NCI-H2107 treated with DMSO at 0.1 percent for 48 hours (cell line): Measurements from ENCODE around the gene LAMA2.

Source experiments
- DNase-seq: peaks from one replicate; lab custom pipeline; 2025; ENCODE audit not compliant: unreplicated experiment; lab: John Stamatoyannopoulos, UW

The LAMA2 gene

DNA sequence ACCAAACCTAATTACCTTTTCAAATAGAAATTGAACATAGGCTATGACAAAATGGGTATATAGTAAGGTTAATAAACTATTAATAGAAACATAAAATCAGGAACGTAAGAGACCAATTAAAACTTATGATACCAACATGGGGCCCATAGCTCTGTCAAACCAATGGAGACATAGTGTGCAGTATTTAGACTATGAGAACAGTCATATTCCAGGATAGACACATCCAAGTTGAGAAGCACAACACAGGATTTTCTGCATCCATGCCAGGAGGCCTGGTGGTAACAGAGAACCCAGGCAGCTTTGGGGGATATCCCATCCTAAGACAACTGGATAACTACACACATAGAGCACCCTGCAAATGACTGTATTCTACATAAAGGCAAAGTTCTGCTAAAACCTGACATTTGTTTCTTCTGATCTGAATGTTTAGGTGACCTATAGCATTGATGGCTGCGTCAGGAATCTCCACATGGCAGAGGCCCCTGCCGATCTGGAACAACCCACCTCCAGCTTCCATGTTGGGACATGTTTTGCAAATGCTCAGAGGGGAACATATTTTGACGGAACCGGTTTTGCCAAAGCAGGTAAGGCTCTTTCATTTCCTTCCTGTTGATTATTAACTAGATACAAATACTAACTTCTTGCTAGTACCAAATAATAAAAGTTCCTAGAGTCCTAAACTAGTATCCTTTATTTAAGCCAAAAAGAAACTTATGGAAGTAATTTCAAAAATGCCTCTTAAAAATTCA lies 624.3 kb downstream of the LAMA2 start:
- DNase-seq: no peak

DNA sequence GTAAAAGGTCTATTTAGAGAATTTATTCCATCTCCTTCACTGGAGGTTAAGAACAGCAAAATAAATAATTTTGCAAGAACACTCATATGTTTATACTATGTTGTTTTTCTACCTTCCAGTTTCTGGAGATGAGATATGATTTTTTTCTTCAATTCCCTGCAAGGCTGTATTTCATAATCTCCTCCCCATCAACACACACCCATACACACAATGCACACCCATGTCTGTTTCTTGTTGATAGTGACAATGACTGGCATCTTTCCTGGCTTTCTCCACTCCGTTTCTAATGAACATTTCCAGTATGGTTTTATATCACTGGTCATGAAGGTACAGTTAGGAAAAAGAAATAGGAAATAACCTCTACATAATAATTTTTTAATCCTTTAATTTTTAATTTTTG lies 624.9 kb downstream of the LAMA2 start:
- DNase-seq: no peak

DNA sequence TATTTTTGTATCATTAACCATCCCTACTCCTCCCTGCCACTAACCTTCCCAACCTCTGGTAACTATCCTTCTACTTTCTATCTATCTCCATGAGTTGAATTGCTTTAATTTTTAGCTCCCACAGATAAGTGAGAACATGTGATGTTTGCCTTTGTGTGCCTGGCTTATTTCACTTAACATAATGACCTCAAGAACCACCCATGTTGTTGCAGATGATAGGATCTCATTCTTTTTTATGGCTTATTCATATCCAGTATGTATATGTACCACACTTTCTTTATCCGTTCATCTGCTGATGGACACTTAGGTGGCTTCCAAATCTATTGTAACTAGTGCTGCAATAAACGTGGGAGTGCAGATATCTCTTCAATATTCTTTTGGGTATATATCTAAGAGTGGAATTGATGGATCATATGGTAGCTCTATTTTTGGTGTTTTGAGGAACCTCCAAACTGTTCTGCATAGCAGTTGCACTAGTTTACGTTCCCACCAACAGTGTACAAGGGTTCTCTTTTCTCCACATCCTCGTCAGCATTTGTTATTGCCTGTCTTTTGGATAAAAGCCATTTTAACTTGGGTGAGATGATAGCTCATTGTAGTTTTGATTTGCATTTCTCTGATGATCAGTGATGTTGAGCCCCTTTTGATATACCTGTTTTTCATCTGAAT lies 625.7 kb downstream of the LAMA2 start:
- no peak for DNase-seq

DNA sequence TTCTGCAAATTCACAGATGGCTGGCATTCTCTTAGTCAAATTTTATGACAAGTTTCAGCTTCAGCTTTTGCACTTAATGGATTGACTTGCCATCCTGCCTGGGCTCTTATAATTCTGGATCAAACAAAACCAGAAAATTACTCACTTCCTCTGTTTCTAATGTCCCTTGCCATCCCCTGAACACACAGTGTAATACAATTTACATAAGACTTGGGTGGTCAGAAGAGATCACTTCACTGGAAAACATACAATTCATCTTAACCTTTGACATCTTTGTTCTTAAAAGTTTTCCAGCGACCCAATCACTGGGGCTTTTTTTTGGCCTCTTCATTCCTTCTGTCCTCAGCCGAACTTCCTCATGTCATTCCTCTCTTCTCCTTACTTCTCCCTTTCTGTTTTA lies 628.0 kb downstream of the LAMA2 start:
- DNase-seq: no peak

DNA sequence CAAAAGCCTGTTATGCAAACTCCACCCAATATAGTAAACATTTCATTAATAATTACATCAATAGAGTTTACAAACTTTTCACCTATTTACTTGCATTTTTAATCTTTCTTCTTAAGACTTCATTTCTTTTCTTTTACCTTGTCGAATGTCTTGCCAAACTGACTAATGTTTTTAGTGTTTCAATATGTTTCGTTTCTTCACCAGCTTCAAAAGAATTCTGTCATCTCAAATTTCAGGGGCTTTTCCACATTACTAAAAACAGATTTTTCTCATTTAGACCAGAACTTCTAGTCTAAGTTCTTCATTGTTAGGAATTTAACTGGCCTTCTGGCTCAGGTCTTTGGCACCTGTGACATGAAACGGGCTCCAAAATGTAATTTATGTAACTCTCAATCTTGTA lies 630.5 kb downstream of the LAMA2 start:
- no peak for DNase-seq

DNA sequence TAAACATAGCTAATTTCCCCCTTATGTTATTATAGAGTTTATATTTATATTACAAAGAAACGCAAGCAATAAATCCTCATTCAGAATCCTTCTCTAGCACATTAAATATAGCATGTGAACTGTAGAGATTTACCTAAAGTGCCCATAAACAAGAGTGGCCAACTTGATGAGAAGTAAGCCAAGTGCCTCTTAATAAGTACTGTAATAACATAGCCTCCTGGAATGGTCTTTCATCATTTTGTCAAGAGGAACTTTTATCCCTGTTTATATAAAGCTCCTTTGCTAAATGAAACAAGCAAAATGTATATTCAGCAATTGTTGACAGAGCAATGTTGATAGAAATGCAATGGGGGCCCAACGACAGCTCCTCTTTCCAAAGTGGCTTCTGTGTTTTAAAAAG lies 632.1 kb downstream of the LAMA2 start:
- no peak for DNase-seq

DNA sequence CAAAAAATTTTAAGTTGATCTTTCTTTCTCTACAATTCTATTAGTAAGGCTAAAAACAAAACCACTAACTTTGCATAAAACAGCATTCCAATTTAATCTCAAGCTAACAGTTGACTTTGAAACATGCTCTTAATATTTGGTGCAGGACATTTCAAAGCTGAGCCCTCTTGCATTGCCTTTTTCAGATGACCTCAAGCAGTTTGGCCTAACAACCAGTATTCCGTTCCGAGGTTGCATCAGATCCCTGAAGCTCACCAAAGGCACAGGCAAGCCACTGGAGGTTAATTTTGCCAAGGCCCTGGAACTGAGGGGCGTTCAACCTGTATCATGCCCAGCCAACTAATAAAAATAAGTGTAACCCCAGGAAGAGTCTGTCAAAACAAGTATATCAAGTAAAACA lies 633.1 kb downstream of the LAMA2 start:
- DNase-seq: no peak

DNA sequence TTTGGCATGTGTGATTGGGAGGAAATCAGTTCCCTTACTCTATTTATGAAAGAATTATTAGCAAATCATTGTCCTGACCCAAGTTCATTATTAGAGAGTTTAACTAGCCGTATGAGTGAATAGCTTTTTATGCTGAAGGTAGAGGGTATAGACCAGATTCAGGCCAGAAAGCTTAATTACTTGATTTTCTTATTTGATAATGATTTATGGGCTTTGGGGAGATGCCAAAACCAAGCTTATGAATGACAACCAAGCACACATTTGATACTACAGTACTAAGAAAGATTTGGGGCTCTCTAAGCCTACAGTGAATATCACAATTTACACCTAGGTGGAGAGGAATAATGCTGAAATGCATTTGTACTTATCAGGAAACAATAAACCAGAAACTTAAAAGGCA lies 633.8 kb downstream of the LAMA2 start:
- DNase-seq: peak; percentile 31

DNA sequence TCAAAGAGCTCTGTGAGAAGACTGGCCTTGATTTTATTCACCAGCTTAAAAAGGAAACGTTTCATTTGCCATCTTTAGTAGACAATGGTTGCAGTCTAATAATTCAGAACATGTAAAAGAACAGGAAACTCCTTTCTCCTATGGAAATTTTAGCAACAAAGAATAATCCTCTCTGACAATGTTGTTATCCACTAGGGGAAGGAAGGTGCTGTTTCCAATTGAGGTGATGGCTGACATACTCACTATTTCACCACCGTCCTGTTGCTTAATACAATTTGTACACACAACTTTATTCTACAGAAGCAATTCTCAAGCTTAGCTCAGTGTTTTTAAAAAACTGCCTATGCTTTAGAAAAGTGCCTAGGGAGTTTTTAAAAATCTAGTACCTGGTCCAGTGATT lies 634.4 kb downstream of the LAMA2 start:
- no peak for DNase-seq

DNA sequence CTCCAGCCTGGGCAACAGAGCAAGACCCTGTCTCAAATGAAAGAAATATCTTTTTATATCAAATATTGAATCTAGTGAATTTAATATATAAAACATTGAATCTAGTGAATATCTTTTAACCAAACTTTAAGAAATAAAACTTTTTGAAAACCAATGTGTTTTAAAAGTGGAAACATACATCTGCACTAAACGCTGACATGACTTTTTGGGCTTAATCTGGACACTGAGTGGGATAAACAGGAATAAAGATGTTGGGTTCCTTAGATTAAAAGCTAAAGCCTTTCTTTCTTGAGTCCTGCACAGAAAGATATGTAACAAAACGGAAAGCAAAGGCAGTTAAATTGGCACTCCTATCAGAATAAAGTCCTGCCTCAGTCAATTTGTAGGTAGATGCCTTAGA lies 636.8 kb downstream of the LAMA2 start:
- no peak for DNase-seq

DNA sequence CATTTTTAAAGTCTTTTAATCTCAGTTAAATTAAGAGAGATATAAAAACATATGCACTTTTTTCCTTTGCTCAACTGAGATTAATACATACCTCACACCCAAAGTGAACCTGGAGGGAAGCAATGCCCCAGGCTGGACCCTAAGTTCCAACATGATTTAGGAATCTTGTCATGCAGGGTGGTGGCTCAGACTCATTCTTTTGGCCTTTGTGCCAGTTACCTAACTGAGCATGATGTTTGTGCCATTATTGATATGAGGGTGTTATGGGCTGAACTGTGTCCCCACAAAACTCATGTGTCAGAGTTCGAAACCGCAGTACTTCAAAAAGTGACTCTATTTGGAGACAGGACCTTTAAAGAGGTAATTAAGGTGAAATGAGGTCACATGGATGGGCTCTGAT lies 639.0 kb downstream of the LAMA2 start:
- DNase-seq: no peak

DNA sequence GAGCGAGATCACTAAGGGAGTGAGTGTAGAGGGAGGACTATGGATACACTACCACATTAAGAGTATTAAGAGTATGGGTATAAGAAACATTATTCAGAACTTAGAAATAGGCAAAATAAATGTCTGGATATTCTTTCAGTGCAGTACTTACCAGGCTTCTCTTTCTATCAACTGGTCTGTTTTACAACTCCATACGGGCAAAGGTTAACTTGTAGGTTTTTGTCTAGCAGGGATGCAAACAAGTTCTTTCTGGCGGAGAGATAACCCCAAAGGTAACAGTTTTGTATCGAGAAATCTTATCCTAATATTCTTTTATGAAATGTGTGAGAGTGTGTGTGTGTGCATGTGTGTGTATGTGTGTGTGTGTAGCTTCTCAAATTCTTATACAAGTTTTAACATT lies 640.9 kb downstream of the LAMA2 start:
- DNase-seq: no peak

DNA sequence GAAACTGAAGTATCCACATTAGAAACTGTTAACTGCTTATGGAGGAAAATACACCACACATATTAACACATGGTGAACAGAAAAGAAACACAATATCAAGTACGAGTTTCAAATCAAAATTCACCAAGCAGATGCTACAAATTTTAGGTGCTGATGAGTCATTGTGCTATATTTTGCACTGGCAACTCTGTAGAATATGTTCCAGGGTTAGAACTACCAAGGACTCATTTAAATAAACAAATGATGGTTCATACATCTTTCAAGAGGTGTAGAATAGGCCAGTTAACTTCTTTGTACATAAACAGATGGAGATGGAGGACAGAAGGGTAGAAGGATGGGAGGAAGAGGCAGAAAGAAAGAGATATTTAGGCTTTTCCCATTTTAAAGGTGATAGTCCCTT lies 642.1 kb downstream of the LAMA2 start:
- DNase-seq: no peak

DNA sequence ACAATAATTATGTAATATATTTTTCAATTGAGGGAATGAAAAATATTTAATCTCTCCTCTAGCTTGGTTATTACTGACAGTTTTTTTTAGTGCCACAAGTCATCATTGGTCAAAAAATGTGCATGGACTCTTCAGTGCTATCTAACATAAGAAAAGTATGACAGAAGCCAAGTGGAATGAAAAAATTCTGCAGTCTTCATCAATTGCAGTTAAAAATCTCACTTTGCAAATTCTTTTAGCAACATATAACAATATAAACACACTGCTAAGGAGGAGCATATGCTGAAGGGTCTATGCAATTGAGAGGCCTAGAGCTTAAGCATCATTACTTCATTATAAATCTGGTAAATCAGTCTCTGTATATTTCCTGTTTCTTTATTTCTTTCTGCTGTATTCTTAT lies 652.0 kb downstream of the LAMA2 start:
- no peak for DNase-seq

DNA sequence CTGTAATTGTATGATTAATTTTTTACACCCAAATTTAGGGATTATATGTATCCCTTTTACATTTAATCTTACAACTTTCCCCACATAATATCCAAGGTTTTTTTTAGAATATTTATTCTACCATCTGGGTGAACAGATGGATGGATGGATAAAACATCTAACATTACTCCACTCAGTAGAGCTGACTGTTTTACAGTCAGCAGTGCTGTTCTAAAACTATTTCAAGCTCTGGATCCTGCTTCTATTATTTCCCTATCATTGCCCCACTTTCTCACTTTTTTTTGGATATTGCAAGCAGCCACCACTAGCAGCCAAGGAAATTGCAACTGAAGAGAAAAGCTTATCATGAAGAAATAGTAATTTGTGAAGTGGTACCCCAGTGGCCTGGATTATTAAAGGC lies 653.3 kb downstream of the LAMA2 start:
- DNase-seq: no peak

DNA sequence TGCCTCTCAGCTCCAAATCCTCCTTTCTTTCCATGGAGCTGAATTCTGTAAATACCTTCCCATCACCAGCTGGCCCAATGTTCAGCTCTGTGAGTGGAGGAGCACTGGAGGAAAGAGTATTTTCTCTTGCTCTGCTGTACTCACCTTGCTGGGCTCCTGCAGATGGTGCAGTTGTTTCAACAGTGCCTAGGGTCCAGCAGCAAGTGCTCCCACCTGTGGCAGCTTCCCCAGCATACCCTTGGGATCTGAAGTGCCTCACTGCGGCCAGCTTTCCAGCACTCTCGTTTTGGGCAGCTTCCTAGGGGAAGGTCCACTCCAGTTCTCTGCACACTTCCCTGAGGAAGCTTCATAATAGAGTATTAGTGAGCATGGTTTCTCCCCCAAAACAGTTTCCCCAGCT lies 656.1 kb downstream of the LAMA2 start:
- DNase-seq: no peak

DNA sequence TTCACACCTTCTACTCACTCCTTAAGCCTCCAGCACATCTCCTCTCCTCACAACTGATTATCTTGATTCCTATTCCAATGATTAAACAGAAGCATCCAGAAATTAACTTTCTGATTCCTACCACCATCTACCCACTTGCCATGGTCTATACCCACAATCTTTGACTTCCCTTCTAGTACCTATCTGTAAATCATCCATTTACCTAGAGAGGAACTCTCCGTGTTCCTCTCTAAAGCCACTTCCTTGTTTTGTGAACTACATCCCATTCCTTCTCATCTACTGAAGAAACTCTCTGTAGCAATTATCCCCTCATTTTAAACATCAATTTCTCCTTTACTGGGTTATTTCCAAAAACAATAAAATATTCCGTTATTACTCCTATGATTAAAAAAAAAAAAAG lies 659.8 kb downstream of the LAMA2 start:
- DNase-seq: no peak

DNA sequence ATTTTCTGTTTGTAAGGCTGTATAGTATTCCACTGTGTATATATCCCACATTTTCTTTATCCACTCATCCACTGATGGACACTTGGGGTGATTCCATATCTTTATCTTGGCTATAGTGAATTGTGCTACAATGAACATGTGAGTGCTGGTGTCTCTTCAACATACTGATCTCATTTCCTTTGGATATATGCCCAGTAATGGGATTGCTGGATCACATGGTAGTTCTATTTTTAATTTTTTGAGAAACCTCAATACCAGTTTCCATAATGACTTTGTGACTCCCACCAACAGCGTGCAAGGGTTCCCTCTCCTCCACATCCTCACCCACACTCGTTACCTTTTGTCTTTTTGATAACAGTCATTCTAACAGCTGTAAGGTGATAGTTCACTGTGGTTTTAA lies 661.0 kb downstream of the LAMA2 start:
- DNase-seq: no peak

DNA sequence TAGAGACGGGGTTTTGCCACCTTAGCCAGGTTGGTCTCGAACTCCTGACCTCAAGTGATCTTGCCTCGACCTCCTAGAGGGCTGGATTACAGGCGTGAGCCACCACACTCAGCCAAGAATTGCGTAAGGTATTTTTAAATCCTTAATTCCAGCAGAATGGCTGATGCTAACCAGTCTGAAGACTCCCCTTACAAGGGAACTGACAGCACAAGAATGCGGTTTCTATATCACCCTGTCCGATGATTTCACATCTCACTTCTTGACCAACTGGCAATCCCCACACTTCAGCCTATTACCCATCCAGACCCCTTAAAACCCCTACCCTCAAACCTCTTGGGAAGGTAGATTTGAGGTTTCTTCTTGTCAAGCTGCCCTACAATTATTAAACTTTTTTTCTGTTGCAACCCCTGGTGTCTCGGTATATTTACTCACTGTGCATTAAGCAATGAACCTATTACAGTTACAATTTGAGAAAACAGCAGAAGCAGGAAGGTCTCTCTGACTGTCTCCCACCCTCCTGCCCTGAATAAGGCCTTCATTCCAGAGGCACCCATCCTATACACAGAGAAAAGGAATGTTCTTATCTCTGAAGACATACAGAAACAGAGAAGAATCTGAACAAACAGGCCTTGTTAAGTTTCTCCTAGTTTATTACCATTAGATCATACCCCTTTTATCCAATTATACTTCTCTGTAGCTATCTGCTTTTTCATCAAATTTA lies 662.1 kb downstream of the LAMA2 start:
- DNase-seq: no peak

DNA sequence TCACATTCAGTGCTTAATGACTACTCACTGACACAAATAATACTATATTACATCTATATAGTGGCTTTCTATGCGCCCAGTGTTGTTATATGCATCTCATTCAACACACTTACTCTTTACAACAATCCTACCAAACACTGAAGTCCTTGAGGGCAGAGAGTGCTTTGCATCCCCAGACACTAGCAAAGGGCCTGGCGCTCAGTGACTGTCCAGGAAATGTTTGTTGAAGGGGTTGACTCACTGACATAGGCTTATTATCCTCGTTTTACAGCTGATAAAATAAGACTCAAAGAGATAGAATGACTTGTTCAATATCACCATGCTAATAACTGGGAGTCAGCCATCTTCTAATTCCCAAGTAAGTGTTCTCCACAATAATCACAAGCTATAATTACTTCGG lies 663.8 kb downstream of the LAMA2 start:
- no peak for DNase-seq

DNA sequence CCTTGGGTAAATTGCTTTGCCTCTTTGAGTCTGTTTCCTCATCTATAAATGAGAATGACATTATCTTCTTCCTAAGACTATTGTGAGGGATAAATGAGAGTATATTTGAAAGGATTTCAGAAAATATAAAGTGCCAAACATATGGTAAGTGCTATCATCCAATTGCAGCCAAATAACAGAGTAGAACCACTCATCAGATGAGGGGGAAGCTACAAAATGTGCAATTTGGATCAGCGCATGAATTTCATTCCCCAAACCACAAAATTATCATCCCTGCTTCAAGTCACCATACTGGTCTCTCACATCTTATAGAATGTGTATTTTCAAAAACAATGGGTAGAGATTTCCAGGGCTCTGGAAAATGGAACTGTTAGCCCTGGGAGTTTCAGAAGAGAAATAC lies 668.5 kb downstream of the LAMA2 start:
- DNase-seq: no peak

DNA sequence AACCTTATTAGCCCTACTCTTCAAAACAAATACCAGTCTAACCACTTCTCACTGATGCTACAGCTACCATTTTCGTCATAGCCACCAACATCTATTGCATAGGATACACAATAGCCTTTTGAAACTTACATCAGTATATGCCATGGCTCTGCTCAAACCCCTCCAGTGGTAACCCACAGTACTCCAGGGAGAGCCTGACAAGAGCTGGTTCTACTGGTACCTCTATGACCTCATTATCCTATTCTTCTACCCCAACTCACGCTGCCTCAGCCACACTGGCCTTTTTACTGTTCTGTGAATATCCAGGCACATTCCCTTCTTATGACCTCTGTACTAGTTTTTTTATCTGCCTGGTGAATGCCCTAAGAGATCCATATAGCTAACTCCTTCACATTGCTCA lies 669.5 kb downstream of the LAMA2 start:
- no peak for DNase-seq
